Suprapubic skin (tissue), 4 donors: ENCODE results near the gene IGSF1. TPM values are rescaled to one million over a fixed set of nuclear protein-coding genes. Genes with fewer than 3 reads are reported as not detected.

Experiments
- DNase-seq, 2 donors: peaks; one replicate each; pipeline ENCODE4 v3.0.0-alpha.2; 2019; ENCODE audit warnings: low spot score in 2 of 2
- H3K27ac ChIP-seq: fragments of 200-600 bp; sonication (generic); one replicate; pipeline ENCODE4 v1.5.1; 2019
- H3K27me3 ChIP-seq: fragments of 200-600 bp; sonication (generic); one replicate; pipeline ENCODE4 v1.5.1; 2019
- H3K36me3 ChIP-seq: fragments of 200-600 bp; sonication (generic); one replicate; pipeline ENCODE4 v1.5.1; 2019
- H3K4me1 ChIP-seq: fragments of 200-600 bp; sonication (generic); one replicate; pipeline ENCODE4 v1.5.1; 2019
- H3K4me3 ChIP-seq: fragments of 200-600 bp; sonication (generic); one replicate; pipeline ENCODE4 v1.5.1; 2019; ENCODE audit warnings: mild to moderate bottlenecking
- H3K9me3 ChIP-seq: fragments of 200-600 bp; sonication (generic); one replicate; pipeline ENCODE4 v1.5.1; 2019
- CTCF ChIP-seq, 2 donors: fragments of 200-600 bp in 1 of 2; fragments of 450-650 bp in 1 of 2; sonication (generic) in 1 of 2; IDR thresholded peaks; one replicate each; pipeline ENCODE4 v1.5.1; 2016 to 2019; ENCODE audit warnings: antibody characterized with exemption in 2 of 2, mild to moderate bottlenecking in 1 of 2, moderate library complexity in 1 of 2
- EP300 ChIP-seq: sonication (generic); formaldehyde crosslinking; IDR thresholded peaks from one replicate; pipeline ENCODE4 v1.6.1; 2017; ENCODE audit warnings: antibody characterized with exemption
- POLR2A ChIP-seq, 2 donors: fragments of 450-650 bp; IDR thresholded peaks; one replicate each; pipeline ENCODE4 v1.6.1; 2017; ENCODE audit warnings: antibody characterized with exemption in 2 of 2, mild to moderate bottlenecking in 2 of 2, moderate library complexity in 2 of 2
- POLR2AphosphoS5 ChIP-seq, 3 donors: sonication (generic); formaldehyde crosslinking; IDR thresholded peaks; one replicate each; pipeline ENCODE4 v1.6.1; 2017; ENCODE audit warnings: antibody characterized with exemption in 3 of 3
- WGBS: methylation state at CpG from one replicate; pipeline ENCODE4 v1.1.5; 2018; 5-methylcytosine and 5-hydroxymethylcytosine counted together
- total RNA-seq, 4 donors: library from RNA; depleted of rRNA; stranded (reverse); fragments of >200 nt; gene quantifications; one replicate each; pipeline ENCODE4 v1.1.0, GENCODE V29; 2016

The IGSF1 gene
- total RNA-seq, 4 donors from 2014 or later, result 0.08 to 0.86 (median 0.34) TPM; not detected in 1

- Histone ChIP-seq H3K4me3 (no peak overlapping the region), H3K36me3 (no peaks in the 10 kb centered on the region), H3K27me3 (no peaks in the 10 kb centered on the region), H3K27ac (no peak overlapping the region), H3K4me1 (peaks cover 5% of the 10 kb centered on the region), H3K9me3 (no peaks in the 10 kb centered on the region)
- DNase-seq, result no peak
- no peak for TF ChIP-seq EP300
- no peak for TF ChIP-seq CTCF (IDR thresholded peaks at IDR 0.05)
- TF ChIP-seq POLR2A (IDR thresholded peaks at IDR 0.05), result no peak
- no peak for TF ChIP-seq POLR2AphosphoS5 (IDR thresholded peaks at IDR 0.05)
- WGBS, result 63% methylated on average over 4 of the region's 4 CpGs
Observed at GRCh38 chrX:131287560-131288179, 1.4 kb downstream of the IGSF1 start.

GRCh38 chrX:131279617-131280016 is 9.5 kb downstream of the IGSF1 start:
- no peak for TF ChIP-seq CTCF (IDR thresholded peaks at IDR 0.05)
- TF ChIP-seq POLR2AphosphoS5 (IDR thresholded peaks at IDR 0.05), result no peak
- TF ChIP-seq POLR2A (IDR thresholded peaks at IDR 0.05), result no peak
- no peak for TF ChIP-seq EP300
- Histone ChIP-seq H3K27ac (no peak overlapping the region), H3K9me3 (no peaks in the 10 kb centered on the region), H3K4me3 (no peak overlapping the region), H3K36me3 (no peaks in the 10 kb centered on the region), H3K27me3 (no peaks in the 10 kb centered on the region), H3K4me1 (no peaks in the 10 kb centered on the region)
- 58% methylated on average over 4 of the region's 4 CpGs for WGBS
- DNase-seq, result no peak

- Histone ChIP-seq H3K27me3 (no peaks in the 10 kb centered on the region), H3K4me3 (no peak overlapping the region), H3K36me3 (no peaks in the 10 kb centered on the region), H3K4me1 (no peaks in the 10 kb centered on the region), H3K9me3 (no peaks in the 10 kb centered on the region), H3K27ac (no peak overlapping the region)
- TF ChIP-seq POLR2A (IDR thresholded peaks at IDR 0.05), result no peak
- TF ChIP-seq EP300, result no peak
- TF ChIP-seq POLR2AphosphoS5 (IDR thresholded peaks at IDR 0.05), result no peak
- no peak for TF ChIP-seq CTCF (IDR thresholded peaks at IDR 0.05)
- no peak for DNase-seq
- WGBS, result 55% methylated on average over 10 of the region's 10 CpGs
Observed at GRCh38 chrX:131279197-131279596, 9.9 kb downstream of the IGSF1 start.

- no peaks in the 10 kb centered on the region for H3K9me3 ChIP-seq
- WGBS, result 34% methylated on average over 11 of the region's 11 CpGs
- no peaks in the 10 kb centered on the region for H3K27me3 ChIP-seq
- DNase-seq, result no peak
- H3K36me3 ChIP-seq, result no peaks in the 10 kb centered on the region
- no peak overlapping the region for H3K4me3 ChIP-seq
- no peaks in the 10 kb centered on the region for H3K4me1 ChIP-seq
- no peak overlapping the region for H3K27ac ChIP-seq
- TF ChIP-seq EP300, result no peak
- TF ChIP-seq POLR2AphosphoS5 (IDR thresholded peaks at IDR 0.05), result no peak
- no peak for TF ChIP-seq CTCF (IDR thresholded peaks at IDR 0.05)
- no peak for TF ChIP-seq POLR2A (IDR thresholded peaks at IDR 0.05)
Observed at GRCh38 chrX:131277543-131278136, 11.5 kb downstream of the IGSF1 start.

- Histone ChIP-seq H3K9me3 (no peaks in the 10 kb centered on the region), H3K4me3 (no peak overlapping the region), H3K27me3 (no peaks in the 10 kb centered on the region), H3K4me1 (no peaks in the 10 kb centered on the region), H3K27ac (no peak overlapping the region), H3K36me3 (no peaks in the 10 kb centered on the region)
- TF ChIP-seq POLR2A (IDR thresholded peaks at IDR 0.05), result no peak
- TF ChIP-seq EP300, result no peak
- no peak for TF ChIP-seq CTCF (IDR thresholded peaks at IDR 0.05)
- no peak for TF ChIP-seq POLR2AphosphoS5 (IDR thresholded peaks at IDR 0.05)
- 88% methylated on average over 5 of the region's 5 CpGs for WGBS
- no peak for DNase-seq
Observed at GRCh38 chrX:131273011-131273410, 16.1 kb downstream of the IGSF1 start.
